ENCODE data around the gene NTM.

DNA sequence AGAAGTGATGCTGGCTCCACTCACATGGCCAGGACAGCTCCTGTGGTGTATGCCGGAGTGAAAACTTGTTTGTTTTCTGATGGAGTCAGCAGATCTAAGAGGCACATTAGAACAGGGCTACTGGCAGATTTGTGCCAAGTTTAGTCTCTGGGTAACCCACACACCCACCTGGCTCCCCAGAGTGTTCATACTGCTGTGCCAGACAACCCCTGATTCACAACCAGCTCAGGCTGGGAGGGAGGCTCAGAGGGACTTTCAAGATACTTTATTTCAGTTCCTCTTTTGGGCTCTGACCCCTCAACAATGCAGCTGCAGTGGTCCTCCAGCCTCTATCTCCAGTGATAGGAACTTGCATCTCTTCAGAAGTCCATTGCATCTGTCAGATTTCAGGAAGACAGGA lies 8.5 kb downstream of the NTM start:
- TF ChIP-seq, protein P1, sequence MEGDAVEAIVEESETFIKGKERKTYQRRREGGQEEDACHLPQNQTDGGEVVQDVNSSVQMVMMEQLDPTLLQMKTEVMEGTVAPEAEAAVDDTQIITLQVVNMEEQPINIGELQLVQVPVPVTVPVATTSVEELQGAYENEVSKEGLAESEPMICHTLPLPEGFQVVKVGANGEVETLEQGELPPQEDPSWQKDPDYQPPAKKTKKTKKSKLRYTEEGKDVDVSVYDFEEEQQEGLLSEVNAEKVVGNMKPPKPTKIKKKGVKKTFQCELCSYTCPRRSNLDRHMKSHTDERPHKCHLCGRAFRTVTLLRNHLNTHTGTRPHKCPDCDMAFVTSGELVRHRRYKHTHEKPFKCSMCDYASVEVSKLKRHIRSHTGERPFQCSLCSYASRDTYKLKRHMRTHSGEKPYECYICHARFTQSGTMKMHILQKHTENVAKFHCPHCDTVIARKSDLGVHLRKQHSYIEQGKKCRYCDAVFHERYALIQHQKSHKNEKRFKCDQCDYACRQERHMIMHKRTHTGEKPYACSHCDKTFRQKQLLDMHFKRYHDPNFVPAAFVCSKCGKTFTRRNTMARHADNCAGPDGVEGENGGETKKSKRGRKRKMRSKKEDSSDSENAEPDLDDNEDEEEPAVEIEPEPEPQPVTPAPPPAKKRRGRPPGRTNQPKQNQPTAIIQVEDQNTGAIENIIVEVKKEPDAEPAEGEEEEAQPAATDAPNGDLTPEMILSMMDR (optimal IDR thresholded peaks at IDR 0.05 in 1 of 3, IDR thresholded peaks at IDR 0.05 in 1 of 3, conservative IDR thresholded peaks at IDR 0.05 in 1 of 3; ENCODE audit: extremely low read depth in 1 of 3, insufficient read depth in 2 of 3, low read length in 3 of 3), result no peak
- TF ChIP-seq EZH2 (IDR thresholded peaks at IDR 0.05; ENCODE audit: low read length), result no peak
